Hepatocyte (in vitro differentiated cells): ENCODE measurements around the gene TAPBPL.

Experiments used
- EZH2 ChIP-seq: fragments of 200-600 bp; sonication (generic); IDR thresholded peaks from 2 replicates; pipeline ENCODE4 v1.6.1; 2016; ENCODE audit warnings: antibody characterized with exemption, mild to moderate bottlenecking, borderline replicate concordance
- EZH2phosphoT487 ChIP-seq: fragments of 200-600 bp; sonication (generic); IDR thresholded peaks from one replicate; pipeline ENCODE4 v1.6.1; 2018; ENCODE audit warnings: antibody characterized with exemption, mild to moderate bottlenecking, low read depth, moderate library complexity; ENCODE audit not compliant: unreplicated experiment, severe bottlenecking
- TF ChIP-seq, protein P1 (sequence below): fragments of 200-600 bp; sonication (generic); IDR thresholded peaks from 2 replicates; pipeline ENCODE4 v1.5.1; 2016; ENCODE audit warnings: antibody characterized with exemption, mild to moderate bottlenecking; ENCODE audit not compliant: poor library complexity

DNA sequence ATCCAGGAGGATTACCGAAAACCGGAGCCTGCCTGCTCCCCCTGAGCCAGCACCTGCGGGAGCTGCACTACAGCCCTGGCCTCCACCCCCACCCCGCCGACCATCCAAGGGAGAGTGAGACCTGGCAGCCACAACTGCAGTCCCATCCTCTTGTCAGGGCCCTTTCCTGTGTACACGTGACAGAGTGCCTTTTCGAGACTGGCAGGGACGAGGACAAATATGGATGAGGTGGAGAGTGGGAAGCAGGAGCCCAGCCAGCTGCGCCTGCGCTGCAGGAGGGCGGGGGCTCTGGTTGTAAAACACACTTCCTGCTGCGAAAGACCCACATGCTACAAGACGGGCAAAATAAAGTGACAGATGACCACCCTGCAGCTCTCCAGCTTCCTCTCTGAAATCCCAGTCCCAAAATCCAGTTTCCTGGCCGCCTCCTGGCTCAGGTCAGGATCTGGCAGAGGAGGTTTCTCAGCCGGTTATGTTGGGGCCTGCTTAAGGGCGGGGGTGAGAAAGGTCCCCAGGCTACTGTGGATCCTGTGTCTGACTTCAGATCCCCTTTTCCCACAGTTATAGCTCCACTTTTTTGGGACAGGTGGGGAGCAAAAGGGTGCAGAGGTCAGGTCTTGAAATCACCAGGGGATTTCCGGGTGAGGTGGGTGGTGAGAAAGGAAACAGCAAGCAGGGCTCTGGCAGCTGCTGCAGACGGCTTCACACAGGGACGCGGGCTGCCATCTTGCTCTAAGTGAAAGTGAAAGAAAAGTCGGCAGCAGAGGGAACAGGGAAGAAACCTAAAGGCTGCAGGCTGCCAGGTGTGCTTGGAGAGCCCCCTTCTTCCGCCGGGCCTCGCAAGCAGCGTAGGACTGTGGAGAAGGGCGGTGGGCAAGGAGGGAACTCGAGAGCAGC is at the start of gene TAPBPL:
- TF ChIP-seq, protein P1, sequence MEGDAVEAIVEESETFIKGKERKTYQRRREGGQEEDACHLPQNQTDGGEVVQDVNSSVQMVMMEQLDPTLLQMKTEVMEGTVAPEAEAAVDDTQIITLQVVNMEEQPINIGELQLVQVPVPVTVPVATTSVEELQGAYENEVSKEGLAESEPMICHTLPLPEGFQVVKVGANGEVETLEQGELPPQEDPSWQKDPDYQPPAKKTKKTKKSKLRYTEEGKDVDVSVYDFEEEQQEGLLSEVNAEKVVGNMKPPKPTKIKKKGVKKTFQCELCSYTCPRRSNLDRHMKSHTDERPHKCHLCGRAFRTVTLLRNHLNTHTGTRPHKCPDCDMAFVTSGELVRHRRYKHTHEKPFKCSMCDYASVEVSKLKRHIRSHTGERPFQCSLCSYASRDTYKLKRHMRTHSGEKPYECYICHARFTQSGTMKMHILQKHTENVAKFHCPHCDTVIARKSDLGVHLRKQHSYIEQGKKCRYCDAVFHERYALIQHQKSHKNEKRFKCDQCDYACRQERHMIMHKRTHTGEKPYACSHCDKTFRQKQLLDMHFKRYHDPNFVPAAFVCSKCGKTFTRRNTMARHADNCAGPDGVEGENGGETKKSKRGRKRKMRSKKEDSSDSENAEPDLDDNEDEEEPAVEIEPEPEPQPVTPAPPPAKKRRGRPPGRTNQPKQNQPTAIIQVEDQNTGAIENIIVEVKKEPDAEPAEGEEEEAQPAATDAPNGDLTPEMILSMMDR: no peak
- TF ChIP-seq EZH2phosphoT487 (no peak), EZH2 (no peak)
